Right kidney (tissue), 1 donor: ENCODE measurements around the gene TMEM178B.

Experiments used
- DNase-seq: peaks from one replicate; pipeline ENCODE4 v3.0.0-alpha.2; 2016

TMEM178B gene

GRCh38 chr7:141436575-141437075, 362.8 kb downstream of the TMEM178B start:
- no peak for DNase-seq

- DNase-seq, result no peak
These were observed 365.3 kb downstream of the TMEM178B start for GRCh38 chr7:141439164-141439563.

- DNase-seq, result no peak
These were observed 365.9 kb downstream of the TMEM178B start for GRCh38 chr7:141439776-141440175.

- DNase-seq, result no peak
These were observed 368.2 kb downstream of the TMEM178B start for GRCh38 chr7:141441837-141442627.

GRCh38 chr7:141442781-141443180, 368.9 kb downstream of the TMEM178B start:
- DNase-seq, result no peak

- no peak for DNase-seq
These were observed 371.1 kb downstream of the TMEM178B start for GRCh38 chr7:141444961-141445360.

GRCh38 chr7:141451232-141451631, 377.4 kb downstream of the TMEM178B start:
- DNase-seq, result no peak

GRCh38 chr7:141452911-141453310, 379.0 kb downstream of the TMEM178B start:
- DNase-seq, result no peak

- DNase-seq, result no peak
These were observed 380.5 kb downstream of the TMEM178B start for GRCh38 chr7:141454338-141454737.

GRCh38 chr7:141455723-141456122, 381.9 kb downstream of the TMEM178B start:
- DNase-seq, result no peak

GRCh38 chr7:141456298-141456697, 382.4 kb downstream of the TMEM178B start:
- no peak for DNase-seq

GRCh38 chr7:141456711-141457110, 382.8 kb downstream of the TMEM178B start:
- DNase-seq, result no peak

GRCh38 chr7:141460781-141461715, 387.2 kb downstream of the TMEM178B start:
- DNase-seq, result no peak

- DNase-seq, result no peak
These were observed 388.1 kb downstream of the TMEM178B start for GRCh38 chr7:141461924-141462323.

- no peak for DNase-seq
These were observed 389.1 kb downstream of the TMEM178B start for GRCh38 chr7:141462958-141463357.

GRCh38 chr7:141463986-141464385, 390.1 kb downstream of the TMEM178B start:
- no peak for DNase-seq

- no peak for DNase-seq
These were observed 390.7 kb downstream of the TMEM178B start for GRCh38 chr7:141464551-141464950.

GRCh38 chr7:141466151-141466904, 392.5 kb downstream of the TMEM178B start:
- DNase-seq, result no peak

- no peak for DNase-seq
These were observed 394.5 kb downstream of the TMEM178B start for GRCh38 chr7:141468341-141468740.

GRCh38 chr7:141475679-141476078, 401.8 kb downstream of the TMEM178B start:
- DNase-seq, result no peak

GRCh38 chr7:141477865-141478264, 404.0 kb downstream of the TMEM178B start:
- no peak for DNase-seq

- no peak for DNase-seq
These were observed 405.0 kb downstream of the TMEM178B start for GRCh38 chr7:141478845-141479244.
